ENCODE data around the gene RARRES2.

Gene RARRES2

DNA sequence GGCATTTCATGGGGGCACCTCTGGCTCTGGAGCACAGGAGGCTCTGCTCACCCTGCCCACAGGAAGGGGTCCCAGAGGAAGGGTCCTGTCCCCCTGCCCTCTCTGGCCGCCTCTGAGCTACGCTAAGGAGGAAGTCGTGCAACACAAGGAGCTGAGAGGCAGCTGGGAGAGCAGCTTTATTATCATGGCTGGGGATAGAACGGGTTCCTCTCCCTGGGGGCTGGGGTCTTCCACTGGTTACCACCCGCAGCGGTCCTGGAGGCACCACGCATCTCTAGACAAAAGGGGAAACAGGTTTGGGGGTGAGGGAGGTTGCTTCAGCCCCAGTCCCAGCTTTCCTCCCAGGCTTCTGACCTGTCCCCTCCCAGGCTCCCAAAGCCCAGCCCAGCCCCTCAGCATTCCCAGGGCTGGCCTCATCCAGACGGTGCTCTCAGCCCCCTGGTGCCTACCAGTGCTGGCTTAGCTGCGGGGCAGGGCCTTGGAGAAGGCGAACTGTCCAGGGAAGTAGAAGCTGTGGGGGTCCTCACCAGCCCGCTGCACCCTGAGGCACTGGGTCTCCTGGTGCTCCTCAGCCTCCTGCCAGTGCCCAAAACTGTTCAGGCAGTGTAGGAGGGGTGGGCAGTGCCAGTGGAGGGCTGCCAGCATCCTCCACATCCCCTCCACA is 3.1 kb downstream of the RARRES2 start:
- ATAC-seq (ENCODE audit: low read depth) (no peak), DNase-seq (ENCODE audit: low spot score) (no peak)
- Histone ChIP-seq H3K9me3 (ENCODE audit: severe bottlenecking) (no peaks in the 10 kb centered on the region), H3K27ac (ENCODE audit: poor library complexity, severe bottlenecking) (no peak overlapping the region), H3K4me1 (ENCODE audit: insufficient read depth, poor library complexity, severe bottlenecking) (no peaks in the 10 kb centered on the region), H3K27me3 (ENCODE audit: insufficient read depth, poor library complexity, severe bottlenecking) (peaks cover 30% of the 10 kb centered on the region), H3K36me3 (ENCODE audit: low read depth) (no peaks in the 10 kb centered on the region), H3K4me3 (ENCODE audit: severe bottlenecking) (no peak overlapping the region)
- TF ChIP-seq, protein P1, sequence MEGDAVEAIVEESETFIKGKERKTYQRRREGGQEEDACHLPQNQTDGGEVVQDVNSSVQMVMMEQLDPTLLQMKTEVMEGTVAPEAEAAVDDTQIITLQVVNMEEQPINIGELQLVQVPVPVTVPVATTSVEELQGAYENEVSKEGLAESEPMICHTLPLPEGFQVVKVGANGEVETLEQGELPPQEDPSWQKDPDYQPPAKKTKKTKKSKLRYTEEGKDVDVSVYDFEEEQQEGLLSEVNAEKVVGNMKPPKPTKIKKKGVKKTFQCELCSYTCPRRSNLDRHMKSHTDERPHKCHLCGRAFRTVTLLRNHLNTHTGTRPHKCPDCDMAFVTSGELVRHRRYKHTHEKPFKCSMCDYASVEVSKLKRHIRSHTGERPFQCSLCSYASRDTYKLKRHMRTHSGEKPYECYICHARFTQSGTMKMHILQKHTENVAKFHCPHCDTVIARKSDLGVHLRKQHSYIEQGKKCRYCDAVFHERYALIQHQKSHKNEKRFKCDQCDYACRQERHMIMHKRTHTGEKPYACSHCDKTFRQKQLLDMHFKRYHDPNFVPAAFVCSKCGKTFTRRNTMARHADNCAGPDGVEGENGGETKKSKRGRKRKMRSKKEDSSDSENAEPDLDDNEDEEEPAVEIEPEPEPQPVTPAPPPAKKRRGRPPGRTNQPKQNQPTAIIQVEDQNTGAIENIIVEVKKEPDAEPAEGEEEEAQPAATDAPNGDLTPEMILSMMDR (IDR thresholded peaks at IDR 0.05; ENCODE audit: poor library complexity, severe bottlenecking), result no peak

DNA sequence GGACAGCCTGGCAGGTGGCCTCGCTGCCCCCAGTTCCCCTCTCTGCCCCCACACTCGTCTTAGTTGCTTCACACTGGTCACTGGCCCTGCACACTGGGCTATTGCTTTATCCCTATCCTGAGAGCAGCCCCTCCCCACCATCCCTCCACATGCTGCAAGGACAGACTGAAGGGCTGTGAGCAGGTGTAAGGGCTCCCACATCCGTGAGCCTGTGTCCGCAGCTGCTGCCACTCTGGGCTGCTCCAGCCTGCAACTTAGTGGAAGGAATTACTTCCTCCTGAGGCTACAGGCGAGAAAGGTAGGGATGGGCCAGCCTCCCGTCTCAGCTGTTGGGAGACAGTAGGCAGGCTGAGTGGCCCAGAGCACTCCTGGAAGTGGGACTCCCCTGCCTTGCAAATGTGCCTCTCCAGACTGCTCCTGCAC is 3.8 kb downstream of the RARRES2 start:
- Histone ChIP-seq H3K27ac (ENCODE audit: poor library complexity, severe bottlenecking) (no peak overlapping the region), H3K9me3 (ENCODE audit: severe bottlenecking) (no peaks in the 10 kb centered on the region), H3K4me1 (ENCODE audit: insufficient read depth, poor library complexity, severe bottlenecking) (no peaks in the 10 kb centered on the region), H3K4me3 (ENCODE audit: severe bottlenecking) (no peak overlapping the region), H3K27me3 (ENCODE audit: insufficient read depth, poor library complexity, severe bottlenecking) (peaks cover 25% of the 10 kb centered on the region), H3K36me3 (ENCODE audit: low read depth) (no peaks in the 10 kb centered on the region)
- ATAC-seq (ENCODE audit: low read depth) (no peak), DNase-seq (ENCODE audit: low spot score) (no peak)
- TF ChIP-seq, protein P1 (IDR thresholded peaks at IDR 0.05; ENCODE audit: poor library complexity, severe bottlenecking), result no peak

DNA sequence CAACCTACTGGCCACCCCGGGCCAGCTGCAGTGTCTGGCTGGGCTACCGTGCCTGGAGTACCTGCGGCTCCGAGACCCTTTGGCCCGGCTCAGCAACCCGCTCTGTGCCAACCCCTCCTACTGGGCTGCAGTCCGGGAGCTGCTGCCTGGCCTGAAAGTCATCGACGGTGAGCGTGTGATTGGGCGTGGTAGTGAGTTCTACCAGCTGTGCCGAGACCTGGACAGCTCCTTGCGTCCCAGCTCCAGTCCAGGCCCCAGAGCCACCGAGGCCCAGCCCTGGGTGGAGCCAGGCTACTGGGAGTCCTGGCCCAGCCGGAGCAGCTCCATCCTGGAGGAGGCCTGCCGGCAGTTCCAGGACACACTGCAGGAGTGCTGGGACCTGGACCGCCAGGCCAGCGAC is 4.2 kb downstream of the RARRES2 start:
- DNase-seq (ENCODE audit: low spot score), result no peak
- H3K27me3 ChIP-seq (ENCODE audit: insufficient read depth, poor library complexity, severe bottlenecking), result peaks cover 20% of the 10 kb centered on the region
- H3K36me3 ChIP-seq (ENCODE audit: low read depth), result no peaks in the 10 kb centered on the region
- no peak for ATAC-seq (ENCODE audit: low read depth)
- H3K4me1 ChIP-seq (ENCODE audit: insufficient read depth, poor library complexity, severe bottlenecking), result no peaks in the 10 kb centered on the region
- TF ChIP-seq, protein P1 (IDR thresholded peaks at IDR 0.05; ENCODE audit: poor library complexity, severe bottlenecking), result no peak
- no peak overlapping the region for H3K27ac ChIP-seq (ENCODE audit: poor library complexity, severe bottlenecking)
- H3K9me3 ChIP-seq (ENCODE audit: severe bottlenecking), result no peaks in the 10 kb centered on the region
- no peak overlapping the region for H3K4me3 ChIP-seq (ENCODE audit: severe bottlenecking)

DNA sequence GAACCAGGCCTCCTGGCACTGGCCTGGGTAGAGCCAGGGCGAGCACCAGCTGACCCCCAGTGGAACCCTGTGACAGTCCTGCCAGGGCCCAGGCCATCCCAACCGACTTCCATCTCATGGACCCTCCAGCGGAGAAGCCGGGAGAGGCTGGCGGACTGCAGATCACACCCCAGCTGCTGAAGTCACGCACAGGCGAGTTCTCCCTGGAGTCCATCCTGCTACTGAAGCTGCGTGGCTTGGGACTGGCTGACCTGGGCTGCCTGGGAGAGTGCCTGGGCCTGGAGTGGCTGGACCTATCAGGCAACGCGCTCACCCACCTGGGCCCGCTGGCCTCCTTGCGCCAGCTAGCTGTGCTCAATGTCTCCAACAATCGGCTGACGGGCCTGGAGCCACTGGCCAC is 4.7 kb downstream of the RARRES2 start:
- no peaks in the 10 kb centered on the region for H3K4me1 ChIP-seq (ENCODE audit: insufficient read depth, poor library complexity, severe bottlenecking)
- no peaks in the 10 kb centered on the region for H3K9me3 ChIP-seq (ENCODE audit: severe bottlenecking)
- no peak overlapping the region for H3K4me3 ChIP-seq (ENCODE audit: severe bottlenecking)
- H3K27ac ChIP-seq (ENCODE audit: poor library complexity, severe bottlenecking), result no peak overlapping the region
- H3K36me3 ChIP-seq (ENCODE audit: low read depth), result no peaks in the 10 kb centered on the region
- TF ChIP-seq, protein P1 (IDR thresholded peaks at IDR 0.05; ENCODE audit: poor library complexity, severe bottlenecking), result no peak
- ATAC-seq (ENCODE audit: low read depth) (no peak), DNase-seq (ENCODE audit: low spot score) (no peak)
- peaks cover 16% of the 10 kb centered on the region for H3K27me3 ChIP-seq (ENCODE audit: insufficient read depth, poor library complexity, severe bottlenecking)

DNA sequence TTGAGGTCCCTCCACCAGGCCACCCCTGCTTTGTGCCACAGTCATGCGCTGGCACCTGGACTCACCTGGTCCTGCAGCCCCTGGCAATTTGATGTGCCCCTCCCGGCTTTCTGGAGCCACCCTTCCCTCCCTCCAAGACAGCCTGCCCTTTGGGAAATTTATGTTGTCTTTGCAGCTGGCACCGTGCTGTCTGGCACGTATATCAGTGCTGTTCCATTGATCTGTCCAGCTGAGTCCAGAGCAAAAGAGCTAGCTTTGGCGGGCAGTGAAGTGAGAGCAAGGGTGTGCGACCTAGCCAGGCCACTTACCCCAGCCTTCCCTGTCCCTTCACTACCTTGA is 5.7 kb downstream of the RARRES2 start:
- no peaks in the 10 kb centered on the region for H3K36me3 ChIP-seq (ENCODE audit: low read depth)

More for the DNA sequence above, 5.7 kb downstream of the RARRES2 start:
- Histone ChIP-seq H3K4me1 (ENCODE audit: insufficient read depth, poor library complexity, severe bottlenecking) (no peaks in the 10 kb centered on the region), H3K9me3 (ENCODE audit: severe bottlenecking) (no peaks in the 10 kb centered on the region), H3K27ac (ENCODE audit: poor library complexity, severe bottlenecking) (no peak overlapping the region), H3K27me3 (ENCODE audit: insufficient read depth, poor library complexity, severe bottlenecking) (peaks cover 9% of the 10 kb centered on the region), H3K4me3 (ENCODE audit: severe bottlenecking) (no peak overlapping the region)
- TF ChIP-seq, protein P1 (IDR thresholded peaks at IDR 0.05; ENCODE audit: poor library complexity, severe bottlenecking), result no peak
- DNase-seq (ENCODE audit: low spot score) (no peak), ATAC-seq (ENCODE audit: low read depth) (no peak)
